H9 (cell line): ENCODE results near the gene KIAA2012. TPM values are rescaled to one million over a fixed set of nuclear protein-coding genes. Genes with fewer than 3 reads are reported as not detected.

ENCODE experiments used
- DNase-seq: peaks from one replicate; pipeline ENCODE4 v3.0.0-alpha.2; 2017
- H2AFZ ChIP-seq: one replicate; pipeline ENCODE4 v1.6.1; 2013; ENCODE audit warnings: mild to moderate bottlenecking, low read length, control low read depth, moderate library complexity
- H2AK5ac ChIP-seq: 2 replicates; pipeline ENCODE4 v1.6.1; 2013; ENCODE audit warnings: low read length, control low read depth, mixed read lengths; ENCODE audit not compliant: insufficient read length
- H2BK120ac ChIP-seq: one replicate; pipeline ENCODE4 v1.6.1; 2013; ENCODE audit warnings: low read depth, mild to moderate bottlenecking, low read length, control low read depth, inconsistent platforms; ENCODE audit not compliant: poor library complexity, severe bottlenecking
- H2BK12ac ChIP-seq: 2 replicates; pipeline ENCODE4 v1.6.1; 2013; ENCODE audit warnings: low read length, control low read depth, mixed read lengths, low read depth; ENCODE audit not compliant: insufficient read length
- H2BK15ac ChIP-seq: 2 replicates; pipeline ENCODE4 v1.6.1; 2013; ENCODE audit warnings: low read depth, low read length, control low read depth
- H2BK20ac ChIP-seq: one replicate; pipeline ENCODE4 v1.6.1; 2013; ENCODE audit warnings: low read depth, mild to moderate bottlenecking, low read length, control low read depth, inconsistent platforms; ENCODE audit not compliant: poor library complexity, severe bottlenecking
- H2BK5ac ChIP-seq: 2 replicates; pipeline ENCODE4 v1.6.1; 2013; ENCODE audit warnings: low read length, control low read depth, mixed read lengths; ENCODE audit not compliant: insufficient read length
- H3K14ac ChIP-seq: 2 replicates; pipeline ENCODE4 v1.6.1; 2013; ENCODE audit warnings: low read length, control low read depth; ENCODE audit not compliant: insufficient read depth
- H3K18ac ChIP-seq: 2 replicates; pipeline ENCODE4 v1.6.1; 2013; ENCODE audit warnings: low read depth, mild to moderate bottlenecking, mixed read lengths, low read length, control low read depth; ENCODE audit not compliant: insufficient read length
- H3K23ac ChIP-seq: 2 replicates; pipeline ENCODE4 v1.6.1; 2013; ENCODE audit warnings: low read length, control low read depth, mixed read lengths, low read depth; ENCODE audit not compliant: insufficient read length
- H3K23me2 ChIP-seq: 2 replicates; pipeline ENCODE4 v1.6.1; 2013; ENCODE audit warnings: low read depth, mild to moderate bottlenecking, mixed read lengths, low read length, control low read depth; ENCODE audit not compliant: insufficient read length, poor library complexity, severe bottlenecking
- H3K27ac ChIP-seq: 2 replicates; pipeline ENCODE4 v1.5.1; 2013; ENCODE audit warnings: low read length, control low read depth, mixed read lengths, low read depth; ENCODE audit not compliant: insufficient read length
- H3K27me3 ChIP-seq: 2 replicates; pipeline ENCODE4 v1.6.1; 2013; ENCODE audit warnings: low read length, control low read depth, inconsistent platforms; ENCODE audit not compliant: insufficient read depth
- H3K4ac ChIP-seq: 2 replicates; pipeline ENCODE4 v1.6.1; 2013; ENCODE audit warnings: low read depth, mild to moderate bottlenecking, control low read depth, inconsistent platforms, low read length, moderate library complexity
- H3K4me1 ChIP-seq: 2 replicates; pipeline ENCODE4 v1.6.1; 2013; ENCODE audit warnings: low read length, control low read depth, inconsistent platforms; ENCODE audit not compliant: insufficient read depth
- H3K4me2 ChIP-seq: 2 replicates; pipeline ENCODE4 v1.6.1; 2013; ENCODE audit warnings: low read length, control low read depth, mixed read lengths; ENCODE audit not compliant: insufficient read length, insufficient read depth
- H3K56ac ChIP-seq: 2 replicates; pipeline ENCODE4 v1.6.1; 2013; ENCODE audit warnings: low read depth, mild to moderate bottlenecking, mixed read lengths, low read length, control low read depth; ENCODE audit not compliant: insufficient read length
- H3K79me1 ChIP-seq: 2 replicates; pipeline ENCODE4 v1.6.1; 2013; ENCODE audit warnings: low read depth, mild to moderate bottlenecking, moderate library complexity, low read length, control low read depth, inconsistent platforms; ENCODE audit not compliant: insufficient read depth, poor library complexity, severe bottlenecking
- H3K79me2 ChIP-seq: 2 replicates; pipeline ENCODE4 v1.6.1; 2013; ENCODE audit warnings: low read length, control low read depth, inconsistent platforms; ENCODE audit not compliant: insufficient read depth
- H3K9ac ChIP-seq: 2 replicates; pipeline ENCODE4 v1.6.1; 2013; ENCODE audit warnings: low read length, control low read depth, mixed read lengths; ENCODE audit not compliant: insufficient read length; ENCODE audit errors: extremely low read depth
- H3K9me3 ChIP-seq: one replicate; pipeline ENCODE4 v1.6.1; 2013; ENCODE audit warnings: low read depth, low read length, inconsistent platforms; ENCODE audit not compliant: control insufficient read depth
- H3T11ph ChIP-seq: one replicate; pipeline ENCODE4 v1.6.1; 2013; ENCODE audit warnings: mild to moderate bottlenecking, low read length, control low read depth, inconsistent platforms
- H4K20me1 ChIP-seq: one replicate; pipeline ENCODE4 v1.6.1; 2013; ENCODE audit not compliant: control insufficient read depth, insufficient read length, insufficient read depth
- H4K5ac ChIP-seq: 2 replicates; pipeline ENCODE4 v1.6.1; 2013; ENCODE audit warnings: low read depth, mild to moderate bottlenecking, mixed read lengths, low read length, control low read depth; ENCODE audit not compliant: insufficient read length
- H4K8ac ChIP-seq: replicated peaks from 2 replicates; pipeline ENCODE4 v1.6.1; 2013; ENCODE audit warnings: low read length, control low read depth, mixed read lengths, low read depth; ENCODE audit not compliant: insufficient read length
- H4K91ac ChIP-seq: 2 replicates; pipeline ENCODE4 v1.6.1; 2013; ENCODE audit warnings: low read depth, mild to moderate bottlenecking, moderate library complexity, mixed read lengths, low read length, control low read depth; ENCODE audit not compliant: insufficient read length
- H3K27ac Mint-ChIP-seq, 3 experiments: 2 replicates in 2 of 3; 3 replicates in 1 of 3; pipeline ENCODE4 v1.8.0; 2020 to 2021; ENCODE audit warnings: mixed read lengths in 3 of 3, mild to moderate bottlenecking in 1 of 3, moderate library complexity in 1 of 3
- H3K27me3 Mint-ChIP-seq: 2 replicates; pipeline ENCODE4 v1.8.0; 2021; ENCODE audit warnings: low read depth, mild to moderate bottlenecking, moderate library complexity, mixed read lengths
- H3K36me3 Mint-ChIP-seq, 3 experiments: 2 replicates in 2 of 3; 3 replicates in 1 of 3; pipeline ENCODE4 v1.8.0; 2020 to 2021; ENCODE audit warnings: low read depth in 3 of 3, mixed read lengths in 3 of 3; ENCODE audit not compliant: insufficient read depth in 1 of 3
- H3K4me1 Mint-ChIP-seq, 2 experiments: 2 replicates each; pipeline ENCODE4 v1.8.0; 2020; ENCODE audit warnings: mixed read lengths in 2 of 2
- H3K4me3 Mint-ChIP-seq, 2 experiments: 2 replicates in 1 of 2; 3 replicates in 1 of 2; pipeline ENCODE4 v1.8.0; 2020 to 2021; ENCODE audit warnings: mild to moderate bottlenecking in 2 of 2, mixed read lengths in 2 of 2, moderate library complexity in 1 of 2
- H3K9me3 Mint-ChIP-seq, 2 experiments: 2 replicates in 1 of 2; 3 replicates in 1 of 2; pipeline ENCODE4 v1.8.0; 2020; ENCODE audit warnings: mild to moderate bottlenecking in 2 of 2, mixed read lengths in 2 of 2, moderate library complexity in 1 of 2
- CTCF ChIP-seq: fragments of 200-600 bp; sonication (generic); conservative IDR thresholded peaks from 3 replicates; pipeline ENCODE4 v1.8.0; 2021; ENCODE audit warnings: antibody characterized with exemption, mild to moderate bottlenecking
- WGBS: extraction: QIAGEN DNeasy Blood & Tissue Kit; methylation state at CpG from one replicate; pipeline ENCODE4 v1.1.7; 2013; ENCODE audit warnings: missing lambda C conversion rate, low lambda C conversion rate, mixed read lengths; ENCODE audit not compliant: insufficient read length; ENCODE audit errors: extremely low coverage; 5-methylcytosine and 5-hydroxymethylcytosine counted together
- total RNA-seq: library from RNA; stranded (reverse); gene quantifications from 2 replicates; pipeline ENCODE4 v1.2.1, GENCODE V29; 2021

KIAA2012 gene
- total RNA-seq, 1 experiment from 2014 or later = not detected

GRCh38 chr2:202035089-202035940, 37.7 kb upstream of the KIAA2012 start:
- H3K4me1 ChIP-seq = peaks cover 8% of the 10 kb centered on the region
- peaks cover 6 to 17% (median 12%) of the 10 kb centered on the region in 3 experiments for H3K36me3 Mint-ChIP-seq
- no peak overlapping the region for H3K4me3 Mint-ChIP-seq
- H3K27me3 ChIP-seq = no peaks in the 10 kb centered on the region
- no peak overlapping the region for H3K56ac ChIP-seq
- peaks cover 39% of the 10 kb centered on the region; the same call in 1 of the 2 replicates for H3K79me2 ChIP-seq
- no peak overlapping the region for H4K91ac ChIP-seq
- peak overlapping the region in 2 of 3 experiments; percentile 61 to 91; a peak in 3 of 7 replicates for H3K27ac Mint-ChIP-seq
- H3K23ac ChIP-seq = no peak overlapping the region
- no peak overlapping the region for H2BK15ac ChIP-seq
- H3T11ph ChIP-seq = no peak overlapping the region
- peak overlapping the region; percentile 93 for H3K9ac ChIP-seq
- no peak overlapping the region for H3K4ac ChIP-seq
- no peak overlapping the region for H4K5ac ChIP-seq
- H3K27me3 Mint-ChIP-seq = no peaks in the 10 kb centered on the region; the same call in 1 of the 2 replicates
- no CpG with 5 or more reads among the region's 78 CpGs for WGBS
- H3K18ac ChIP-seq = peak overlapping the region; percentile 23
- H3K4me2 ChIP-seq = peak overlapping the region; percentile 83
- H2AFZ ChIP-seq = no peak overlapping the region
- H3K27ac ChIP-seq = no peak overlapping the region
- DNase-seq = peak; percentile 54
- peaks cover 16% of the 10 kb centered on the region for H3K23me2 ChIP-seq
- peak overlapping the region; percentile 74 for H3K14ac ChIP-seq
- no peak overlapping the region for H2BK12ac ChIP-seq
- H4K8ac ChIP-seq = no peak overlapping the region
- H3K9me3 Mint-ChIP-seq = peaks cover 0 to 4% of the 10 kb centered on the region in 2 experiments; a peak in 2 of 5 replicates
- TF ChIP-seq CTCF = peak; percentile 67
- H2BK120ac ChIP-seq = no peak overlapping the region
- H3K4me1 Mint-ChIP-seq = peaks cover 41 to 48% of the 10 kb centered on the region in 2 experiments
- H3K9me3 ChIP-seq = no peaks in the 10 kb centered on the region
- H2AK5ac ChIP-seq = no peak overlapping the region
- H2BK20ac ChIP-seq = no peak overlapping the region
- no peaks in the 10 kb centered on the region for H3K79me1 ChIP-seq
- H2BK5ac ChIP-seq = no peak overlapping the region
- H4K20me1 ChIP-seq = no peaks in the 10 kb centered on the region
